GM19395 (cell line): ENCODE measurements around the gene GSTA4.

Source experiments
- ATAC-seq: cut with Tn5 transposase; IDR thresholded peaks from one replicate; pipeline ENCODE4 v1.9.1; 2021; ENCODE audit warnings: mild to moderate bottlenecking, moderate library complexity; ENCODE audit not compliant: unreplicated experiment

GSTA4 gene

DNA sequence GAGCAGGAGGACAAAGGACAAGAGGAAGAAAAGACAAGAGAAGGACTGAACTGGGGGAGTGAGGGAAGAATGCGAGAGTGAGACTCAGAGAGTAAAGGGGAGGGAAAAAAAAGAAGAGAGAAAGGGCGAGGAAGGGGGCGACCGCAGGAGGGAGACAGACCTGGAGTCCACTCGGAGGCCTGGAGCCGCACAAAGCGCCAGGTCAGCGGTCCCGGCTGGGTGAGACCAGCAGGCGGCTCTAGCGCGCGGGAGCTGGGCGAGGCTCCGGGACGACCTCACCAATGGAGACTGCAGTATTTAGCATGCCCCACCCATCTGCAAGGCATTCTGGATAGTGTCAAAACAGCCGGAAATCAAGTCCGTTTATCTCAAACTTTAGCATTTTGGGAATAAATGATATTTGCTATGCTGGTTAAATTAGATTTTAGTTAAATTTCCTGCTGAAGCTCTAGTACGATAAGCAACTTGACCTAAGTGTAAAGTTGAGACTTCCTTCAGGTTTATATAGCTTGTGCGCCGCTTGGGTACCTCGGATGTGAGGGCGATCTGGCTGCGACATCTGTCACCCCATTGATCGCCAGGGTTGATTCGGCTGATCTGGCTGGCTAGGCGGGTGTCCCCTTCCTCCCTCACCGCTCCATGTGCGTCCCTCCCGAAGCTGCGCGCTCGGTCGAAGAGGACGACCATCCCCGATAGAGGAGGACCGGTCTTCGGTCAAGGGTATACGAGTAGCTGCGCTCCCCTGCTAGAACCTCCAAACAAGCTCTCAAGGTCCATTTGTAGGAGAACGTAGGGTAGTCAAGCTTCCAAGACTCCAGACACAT, at the start of gene GSTA4:
Gene GSTA4, minus strand, starts transcription at position 196 of the 824 bp plus-strand sequence. CDS start 1,041 bp downstream, outside the sequence.
- ATAC-seq: peak; percentile 97

DNA sequence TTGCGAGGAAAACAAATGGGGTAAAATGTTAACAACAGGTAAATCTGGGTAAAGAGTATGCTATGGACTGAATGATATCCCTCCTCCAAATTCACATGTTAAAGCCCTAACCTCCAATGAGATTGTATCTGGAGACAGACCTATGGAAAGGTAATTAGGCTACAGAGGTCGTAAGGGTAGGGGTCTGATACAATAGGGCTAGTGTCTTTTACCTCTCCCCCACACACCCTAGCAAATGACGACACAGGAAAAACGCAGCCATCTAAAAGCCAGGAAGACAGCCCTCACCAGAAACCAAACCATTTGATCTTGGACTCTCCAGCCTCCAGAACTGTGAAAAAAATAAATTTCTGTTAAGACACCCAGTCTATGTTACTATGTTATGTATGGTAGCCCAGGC, 49.5 kb upstream of the GSTA4 start:
- no peak for ATAC-seq

DNA sequence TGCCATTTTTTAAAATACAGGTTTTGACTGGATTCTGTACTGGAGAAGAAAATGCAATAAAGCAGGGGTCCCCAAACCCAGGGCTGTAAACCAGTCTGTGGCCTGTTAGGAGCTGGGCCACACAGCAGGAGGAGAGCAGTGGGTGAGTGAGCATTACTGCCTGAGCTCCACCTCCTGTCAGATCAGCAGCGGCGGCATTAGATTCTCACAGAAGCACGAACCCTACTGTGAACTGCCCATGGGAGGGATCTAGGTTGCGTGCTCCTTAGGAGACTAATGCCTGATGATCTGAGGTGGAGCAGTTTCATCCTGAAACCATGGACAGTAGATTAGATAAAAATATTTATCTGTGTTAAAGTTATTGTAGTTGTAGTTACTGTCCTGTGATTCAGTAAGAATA, 49.0 kb upstream of the GSTA4 start:
- ATAC-seq: no peak

DNA sequence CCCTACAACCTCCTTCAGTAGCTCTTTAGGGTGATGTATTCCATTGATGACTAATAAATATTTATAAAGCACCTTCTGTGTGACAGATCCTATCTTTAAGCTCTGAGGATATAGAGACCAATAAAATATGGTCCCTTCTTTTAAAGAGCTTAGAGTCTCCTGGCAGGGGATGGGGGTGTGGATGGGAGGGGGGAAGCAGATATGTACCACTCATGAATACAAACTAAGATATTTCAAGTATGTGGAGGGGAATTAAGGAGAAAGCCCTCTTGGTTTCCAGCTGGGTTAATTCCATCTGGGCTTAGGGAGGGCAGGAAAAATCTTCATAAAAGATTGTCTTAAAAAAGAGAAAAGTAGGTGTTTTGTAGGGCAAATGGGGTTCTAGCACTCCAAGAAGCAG, 48.5 kb upstream of the GSTA4 start:
- no peak for ATAC-seq

GRCh38 chr6:53042112-53042511, 47.0 kb upstream of the GSTA4 start:
- ATAC-seq: no peak

- ATAC-seq: no peak
These were observed 46.3 kb upstream of the GSTA4 start for GRCh38 chr6:53041356-53041755.

GRCh38 chr6:53038596-53038995, 43.5 kb upstream of the GSTA4 start:
- no peak for ATAC-seq

GRCh38 chr6:53038141-53038540, 43.1 kb upstream of the GSTA4 start:
- ATAC-seq: no peak

DNA sequence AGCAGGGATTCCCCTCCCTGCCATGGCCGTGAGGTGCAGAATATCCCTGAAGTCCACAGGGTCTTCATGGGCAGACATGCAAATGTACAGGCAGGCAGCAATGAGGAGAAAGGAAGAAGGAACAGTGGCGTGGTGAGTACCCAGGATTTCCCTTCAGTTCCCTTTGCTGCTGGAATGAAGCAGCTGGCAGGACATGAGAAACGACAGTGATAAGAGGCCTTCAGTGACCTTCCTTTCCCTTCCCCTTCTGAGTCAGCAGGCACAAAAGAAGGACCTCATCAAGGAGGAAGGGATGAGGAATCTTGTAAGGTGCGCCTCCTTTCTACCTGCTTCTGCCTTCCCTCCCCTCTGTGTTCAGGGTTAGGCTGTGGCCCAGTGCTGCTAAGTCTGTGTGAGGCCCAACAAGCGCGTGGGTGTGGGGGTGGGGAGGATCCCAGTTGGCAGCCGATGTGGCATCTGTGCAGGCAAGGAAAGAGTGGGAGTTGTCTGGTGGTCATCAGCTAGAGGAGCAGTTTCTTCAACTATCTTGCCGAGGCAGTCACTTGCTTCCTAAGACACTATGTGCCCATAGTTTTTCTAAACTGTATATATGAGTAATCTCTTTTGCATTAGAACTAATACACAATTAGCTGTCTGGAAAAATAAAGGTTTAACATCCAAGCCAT, 40.6 kb upstream of the GSTA4 start:
- ATAC-seq: no peak

DNA sequence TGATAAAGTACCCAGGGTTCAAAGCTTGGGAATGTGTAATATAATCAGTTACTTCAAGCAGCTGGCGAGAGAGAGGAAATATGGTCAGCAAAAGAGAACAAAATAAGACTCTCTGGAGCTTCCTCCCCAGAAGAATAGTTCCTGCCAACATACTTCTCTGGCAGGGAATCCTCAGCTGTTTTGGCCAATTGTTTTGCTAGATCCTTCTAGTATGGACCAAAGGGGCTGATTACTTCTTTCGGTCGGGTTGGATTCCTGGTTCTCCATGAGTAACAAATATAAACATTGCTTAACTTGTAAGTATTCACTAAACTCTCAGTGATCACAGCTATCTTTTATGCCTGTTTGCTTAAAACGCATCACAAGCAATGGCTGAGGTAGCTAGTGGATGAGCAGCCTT, 38.7 kb upstream of the GSTA4 start:
- ATAC-seq: no peak

GRCh38 chr6:53032849-53033248, 37.8 kb upstream of the GSTA4 start:
- no peak for ATAC-seq

- no peak for ATAC-seq
These were observed 36.2 kb upstream of the GSTA4 start for GRCh38 chr6:53031281-53031680.

DNA sequence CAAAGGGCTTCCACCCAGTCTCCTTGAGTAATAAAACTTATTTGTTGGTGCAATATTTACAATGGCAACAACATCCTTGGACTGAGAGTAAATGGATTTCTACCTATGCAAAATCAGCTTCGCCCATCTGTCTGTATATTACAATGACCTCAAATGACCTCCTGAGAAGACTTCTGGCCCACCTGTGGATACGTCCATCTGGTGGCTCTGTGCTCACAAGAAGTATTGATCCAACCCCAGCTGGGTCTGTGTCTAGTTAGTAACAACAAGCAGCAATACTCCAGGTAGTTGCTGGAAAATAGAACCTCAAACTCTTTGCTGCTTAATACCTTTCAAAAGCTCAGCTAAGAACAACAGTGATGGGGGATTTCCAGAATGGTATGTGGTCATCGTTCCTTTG, 34.7 kb upstream of the GSTA4 start:
- ATAC-seq: no peak

DNA sequence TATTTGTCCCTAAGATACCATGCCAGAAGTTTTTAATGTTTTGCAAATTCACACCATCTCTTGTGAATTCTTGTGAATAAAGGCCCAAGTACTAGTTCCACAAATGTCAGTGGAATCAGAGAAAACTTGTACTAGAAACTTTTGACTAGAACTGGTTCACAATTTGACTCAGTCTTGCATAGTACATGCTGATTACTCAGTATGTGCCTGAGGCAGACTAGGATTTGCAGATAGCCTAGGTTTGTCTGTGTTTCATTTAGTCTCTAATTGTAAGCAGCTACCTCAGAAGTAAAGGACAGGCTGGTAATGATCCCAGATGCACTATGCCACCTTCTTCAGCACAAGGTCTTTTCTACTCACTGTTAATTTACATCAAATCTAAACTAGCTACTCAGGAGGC, 34.2 kb upstream of the GSTA4 start:
- no peak for ATAC-seq

- ATAC-seq: no peak
These were observed 33.4 kb upstream of the GSTA4 start for GRCh38 chr6:53028467-53028866.

- ATAC-seq: no peak
These were observed 32.1 kb upstream of the GSTA4 start for GRCh38 chr6:53027131-53027718.

DNA sequence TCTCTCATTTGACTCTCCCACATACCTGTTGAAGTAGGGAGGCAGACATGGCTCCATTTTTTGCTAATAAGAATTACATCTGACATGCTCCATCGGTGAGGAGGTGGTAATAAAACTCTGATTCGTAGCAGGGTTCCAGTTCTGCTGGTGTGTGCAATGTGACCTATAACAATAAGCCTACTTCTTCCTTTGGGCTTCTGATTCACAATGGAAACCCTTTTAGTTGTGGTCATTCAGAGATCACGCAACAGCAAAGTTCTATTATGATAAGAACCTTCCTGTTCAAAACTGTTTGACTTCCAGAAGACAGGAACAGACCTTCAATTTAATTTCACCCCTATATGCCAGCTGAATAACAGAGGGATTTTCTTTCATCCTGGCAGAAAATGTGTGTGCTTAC, 31.4 kb upstream of the GSTA4 start:
- no peak for ATAC-seq

DNA sequence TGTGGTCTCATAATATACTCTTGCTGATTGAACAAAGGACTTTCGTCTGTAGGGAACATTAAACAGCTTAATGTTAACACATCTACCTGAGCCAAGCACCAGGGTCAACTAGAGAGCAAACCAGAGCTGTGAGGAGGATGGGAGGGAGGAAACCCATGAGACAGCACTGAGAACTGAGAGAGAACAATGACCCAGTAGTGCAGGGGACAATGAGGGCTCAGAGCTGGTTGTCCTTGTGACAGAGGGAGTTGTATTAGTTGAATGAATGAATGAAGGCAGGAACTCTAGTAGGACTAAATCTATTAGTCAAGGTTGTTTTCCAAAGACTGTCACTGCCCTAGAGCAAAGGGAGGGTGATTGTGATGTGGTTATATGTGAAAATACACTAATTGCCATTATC, 28.2 kb upstream of the GSTA4 start:
- ATAC-seq: no peak

GRCh38 chr6:53020005-53020744, 25.1 kb upstream of the GSTA4 start:
- ATAC-seq: no peak

GRCh38 chr6:53018446-53018845, 23.4 kb upstream of the GSTA4 start:
- no peak for ATAC-seq

DNA sequence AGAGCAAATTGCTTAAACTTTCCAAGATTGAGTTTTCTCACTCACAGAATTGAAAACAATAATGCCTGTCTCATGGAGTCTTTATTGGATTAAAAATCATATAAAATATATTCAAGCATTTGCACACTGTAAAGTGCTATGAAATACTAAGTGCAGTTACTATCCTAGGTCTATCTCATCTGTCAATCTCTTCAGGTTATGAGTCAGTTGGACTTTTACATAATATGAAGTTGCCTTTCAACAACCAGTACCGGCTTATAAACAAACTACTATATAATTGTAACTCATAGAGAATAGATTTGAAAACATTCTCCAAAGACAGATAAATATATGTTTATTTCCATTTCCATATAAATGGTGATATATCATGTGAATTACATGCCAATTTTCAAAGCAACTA, 20.4 kb upstream of the GSTA4 start:
- no peak for ATAC-seq
